GM19240 (cell line): Measurements from ENCODE around the gene EEF1E1.

ENCODE experiments used
- DNase-seq: peaks from one replicate; pipeline ENCODE4 v3.0.0; 2011; ENCODE audit warnings: low spot score; ENCODE audit not compliant: insufficient read length

Gene EEF1E1

DNA sequence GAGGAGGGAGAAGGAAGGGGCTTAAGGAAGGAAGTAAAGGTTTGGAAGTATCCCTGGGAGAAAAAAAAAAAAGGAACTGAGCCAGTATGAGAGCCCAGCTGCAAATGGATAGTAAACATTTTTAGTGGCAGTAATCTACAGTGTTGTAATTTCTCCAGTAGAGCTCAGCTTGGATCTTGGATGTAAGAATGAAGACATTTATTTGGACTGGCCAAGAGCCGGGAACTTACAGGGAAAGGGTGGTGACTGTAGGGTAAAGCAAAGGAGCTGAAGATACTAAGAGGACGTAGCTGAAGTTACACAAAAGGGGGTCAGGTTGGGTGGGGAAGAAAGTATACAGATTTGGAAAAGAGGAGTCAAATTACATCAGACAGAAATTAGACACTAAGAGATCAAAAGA, 13.5 kb downstream of the EEF1E1 start:
- no peak for DNase-seq

DNA sequence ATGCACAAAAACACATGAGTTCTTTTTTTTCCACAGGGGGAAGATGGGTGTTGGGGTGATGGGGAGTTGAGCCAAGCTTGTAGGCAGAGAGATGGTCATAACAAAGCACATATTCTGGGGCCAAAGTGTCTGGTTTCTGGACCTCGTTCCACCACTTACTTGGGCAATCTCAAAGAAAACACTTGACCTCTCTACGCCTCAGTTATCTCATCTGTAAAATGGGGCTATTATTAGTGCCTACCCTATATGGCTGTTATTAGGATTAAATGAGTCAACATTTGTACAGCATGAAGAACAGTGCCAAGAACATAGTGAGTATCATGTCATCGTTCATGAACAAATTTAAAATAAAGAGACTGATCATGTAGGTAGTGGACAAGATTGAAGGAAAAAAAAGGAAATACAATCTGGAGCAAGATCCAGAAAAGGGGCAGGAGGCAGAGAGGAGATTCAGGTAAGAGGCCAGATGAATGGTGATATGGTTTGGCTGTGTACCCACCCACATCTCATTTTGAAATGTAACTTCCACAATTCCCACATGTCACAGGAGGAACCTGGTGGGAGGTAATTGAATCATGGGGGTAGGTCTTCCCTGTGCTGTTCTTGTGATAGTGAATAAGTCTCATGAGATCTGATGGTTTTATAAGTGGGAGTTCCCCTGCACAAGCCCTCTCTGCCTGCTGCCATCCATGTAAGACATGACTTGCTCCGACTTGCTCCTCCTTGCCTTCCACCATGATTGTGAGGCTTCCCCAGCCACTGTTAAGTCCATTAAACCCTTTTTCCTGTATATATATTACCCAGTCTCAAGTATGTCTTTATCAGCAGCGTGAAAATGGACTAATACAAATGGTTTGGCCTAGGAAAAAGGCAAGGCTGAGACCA, 14.2 kb downstream of the EEF1E1 start:
- no peak for DNase-seq

DNA sequence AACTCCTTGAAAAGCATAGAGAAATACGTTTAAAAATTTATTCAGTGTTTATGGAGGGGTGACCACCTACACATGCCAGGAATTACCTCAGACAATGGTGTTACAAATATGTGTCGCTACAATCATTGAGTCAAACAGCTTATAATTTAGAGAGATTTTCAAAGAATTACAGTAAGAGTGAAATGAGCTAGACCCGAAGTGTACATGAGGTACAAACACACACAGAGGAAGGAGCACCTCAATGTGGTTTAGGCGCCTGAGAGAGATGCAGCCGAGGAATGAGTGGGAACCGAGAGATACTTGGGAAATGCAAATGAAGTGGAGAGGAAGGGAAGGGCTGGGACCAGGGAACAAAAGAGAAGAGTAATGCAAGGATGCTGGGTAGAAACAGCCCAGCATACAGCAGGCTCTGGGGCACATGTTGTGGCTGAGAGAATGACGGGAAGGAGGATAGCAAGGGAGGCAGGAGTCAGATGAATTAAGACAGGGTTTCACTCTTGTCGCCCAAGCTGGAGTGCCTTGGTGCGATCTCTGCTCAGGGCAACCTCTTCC, 15.5 kb downstream of the EEF1E1 start:
- DNase-seq = no peak

DNA sequence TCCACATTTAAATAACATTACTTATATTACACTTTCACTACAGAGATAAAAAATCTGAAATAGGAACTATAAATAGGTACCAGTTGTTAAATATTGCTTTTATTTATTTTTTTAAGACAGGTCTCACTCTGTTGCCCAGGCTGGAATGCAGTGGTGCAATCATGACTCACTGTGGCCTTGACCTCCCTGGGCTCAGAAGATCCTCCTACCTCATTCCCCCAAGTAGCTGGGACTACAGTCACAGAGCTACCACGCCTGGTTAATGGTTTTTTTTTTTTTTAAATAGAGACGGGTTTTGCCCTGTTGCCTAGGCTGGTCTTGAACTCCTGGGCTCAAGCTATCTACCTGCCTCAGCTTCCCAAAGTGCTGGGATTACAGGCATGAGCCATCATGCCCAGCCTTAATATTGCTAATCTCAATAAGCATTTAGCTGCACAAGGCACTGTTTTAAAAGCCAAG, 17.3 kb downstream of the EEF1E1 start:
- no peak for DNase-seq

DNA sequence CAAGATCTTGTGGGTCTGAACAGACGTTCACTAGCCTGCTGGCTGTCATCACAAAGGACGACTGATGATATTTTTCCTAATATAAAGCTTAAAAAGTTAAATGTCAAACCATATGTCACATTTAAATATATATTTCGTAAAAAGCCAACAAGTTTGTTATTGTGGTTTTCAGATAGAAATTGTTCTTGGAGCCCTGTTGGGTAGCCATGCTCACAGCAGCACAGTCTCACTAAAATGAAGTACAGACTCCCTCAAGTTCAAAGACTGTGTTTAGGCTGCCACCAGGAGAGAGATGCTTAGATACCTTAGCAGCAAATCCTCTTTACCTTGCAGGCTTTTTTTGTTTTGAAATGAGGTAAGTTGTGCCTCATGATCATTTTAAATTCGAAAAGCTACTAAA, 17.8 kb downstream of the EEF1E1 start:
- DNase-seq = no peak

DNA sequence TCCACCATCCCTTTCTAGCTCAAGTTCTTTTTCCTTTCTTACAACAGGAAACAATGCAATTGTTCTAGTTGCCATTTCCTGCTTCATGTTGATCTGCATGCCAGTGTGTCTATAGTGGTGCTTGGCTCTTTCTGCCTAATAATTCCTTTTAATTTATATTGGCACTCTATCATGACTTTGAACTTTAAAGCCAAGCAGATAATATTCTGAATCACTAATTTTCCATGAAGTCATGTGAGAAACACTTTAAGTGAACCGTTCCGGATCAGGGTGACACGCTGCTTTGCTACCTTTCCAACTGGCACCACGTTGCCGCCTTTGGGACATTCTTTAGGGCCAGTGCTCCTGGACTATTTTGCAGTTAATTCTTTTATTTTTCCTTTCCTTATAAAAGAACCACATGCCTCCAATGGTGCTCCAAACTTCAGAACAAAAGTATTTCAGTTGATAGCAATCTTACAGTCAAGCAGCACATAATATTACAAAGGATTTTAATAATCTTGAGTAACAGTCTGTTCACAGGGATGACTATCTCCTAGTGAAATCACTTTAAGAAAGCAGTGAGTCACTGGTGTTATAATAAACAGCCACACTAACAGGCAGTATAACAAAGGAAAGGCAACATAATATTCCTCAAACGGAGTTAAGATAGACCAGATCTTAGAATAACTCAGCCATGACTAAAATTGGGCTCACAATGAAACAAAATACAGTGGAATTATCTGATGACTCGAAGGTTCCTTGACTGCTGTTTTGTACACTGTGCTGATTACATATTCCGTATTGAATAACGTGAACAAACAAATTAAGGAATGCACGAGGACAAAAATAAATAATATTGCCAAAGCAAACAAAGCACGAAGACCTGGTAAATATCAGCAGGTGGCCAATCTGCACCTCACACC, 19.1 kb downstream of the EEF1E1 start:
- DNase-seq = no peak

DNA sequence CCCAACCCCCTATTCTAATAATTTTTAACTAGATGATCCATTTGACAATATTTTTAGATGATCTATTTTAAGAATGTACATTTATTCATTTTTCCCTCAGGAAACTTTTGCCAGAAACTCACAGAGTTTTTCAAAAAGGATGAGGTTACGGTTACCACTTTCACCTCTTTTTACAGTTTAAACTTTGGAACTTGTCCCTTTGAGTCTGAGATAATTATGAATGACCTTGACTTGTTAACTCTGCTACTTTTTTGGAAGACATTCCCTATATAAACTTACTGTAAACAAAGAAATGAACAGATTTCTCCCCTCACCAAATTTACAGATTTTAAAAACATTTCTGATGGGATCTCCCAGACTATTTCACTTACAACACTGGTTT, 19.8 kb downstream of the EEF1E1 start:
- no peak for DNase-seq

DNA sequence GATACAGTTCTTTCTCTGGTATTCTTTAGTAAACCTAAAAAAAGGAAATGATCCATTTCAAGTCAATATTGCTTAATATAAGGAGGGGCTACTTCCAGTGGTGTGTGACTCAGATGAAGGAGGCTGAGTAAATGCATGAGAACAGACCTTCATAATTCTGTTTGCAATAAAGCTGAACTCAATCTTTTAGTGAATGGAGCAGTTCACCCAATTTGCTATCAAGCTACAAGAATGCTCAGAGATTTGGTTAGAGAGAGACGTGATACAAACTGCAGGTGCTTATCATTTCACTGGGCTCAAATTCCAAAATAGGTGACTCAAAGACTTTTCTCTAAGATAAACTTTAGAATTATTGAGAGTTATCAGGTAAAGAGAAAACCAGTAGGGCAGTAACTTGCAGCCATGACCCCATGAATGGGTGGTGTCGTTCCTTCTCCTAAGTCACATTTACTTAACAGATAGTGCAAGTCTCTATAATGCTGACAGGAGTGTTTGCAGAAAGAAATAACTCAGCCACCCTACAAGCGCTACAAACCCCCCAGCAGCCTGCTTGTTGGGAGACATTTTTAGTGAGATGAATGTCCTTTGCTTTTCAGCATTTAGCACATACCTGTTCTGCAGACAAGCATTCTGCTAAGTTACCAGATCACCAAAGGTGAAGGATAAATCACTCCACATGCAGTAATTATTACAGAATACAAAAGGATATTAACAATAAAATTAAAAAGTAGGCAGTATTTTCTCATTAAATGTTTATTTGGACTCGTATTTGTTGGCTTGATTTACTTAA, 21.8 kb downstream of the EEF1E1 start:
- DNase-seq = no peak

DNA sequence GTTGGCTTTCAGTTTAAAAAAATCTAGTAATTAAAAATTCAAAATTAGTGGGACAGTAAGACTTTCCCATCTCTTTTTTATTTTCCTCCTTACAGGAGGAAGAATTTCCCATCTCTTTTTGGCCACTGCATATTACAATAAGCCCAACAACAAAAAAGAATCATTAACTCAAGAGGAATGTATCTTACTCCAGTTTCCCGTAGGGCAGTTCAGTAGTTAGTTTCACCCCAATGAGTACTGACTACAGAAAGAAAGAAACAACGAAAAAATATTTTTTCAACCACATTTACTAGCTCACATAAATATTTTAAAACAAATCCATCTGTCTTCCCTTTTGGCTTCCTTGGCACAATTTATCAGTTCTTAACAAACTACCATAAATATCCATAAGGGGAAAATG, 23.2 kb downstream of the EEF1E1 start:
- DNase-seq = no peak

DNA sequence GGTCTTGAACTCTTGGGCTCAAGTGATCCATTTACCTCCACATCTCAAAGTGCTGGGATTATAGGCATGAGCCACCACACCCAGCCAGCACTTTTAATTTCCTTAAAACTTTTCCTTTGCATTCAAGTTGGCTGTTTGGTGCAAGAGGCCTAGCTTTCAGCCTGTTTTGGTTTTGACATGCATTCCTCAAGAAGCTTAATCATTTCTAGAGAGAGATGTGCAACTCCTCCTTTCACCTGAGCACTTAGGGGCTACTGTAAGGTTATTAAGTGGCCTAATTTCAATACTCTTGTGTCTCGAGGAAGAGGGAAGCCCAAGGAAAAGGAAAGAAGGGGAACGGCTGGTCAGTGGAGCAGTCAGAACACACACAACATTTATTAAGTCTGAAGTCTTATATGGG, 24.4 kb downstream of the EEF1E1 start:
- no peak for DNase-seq

DNA sequence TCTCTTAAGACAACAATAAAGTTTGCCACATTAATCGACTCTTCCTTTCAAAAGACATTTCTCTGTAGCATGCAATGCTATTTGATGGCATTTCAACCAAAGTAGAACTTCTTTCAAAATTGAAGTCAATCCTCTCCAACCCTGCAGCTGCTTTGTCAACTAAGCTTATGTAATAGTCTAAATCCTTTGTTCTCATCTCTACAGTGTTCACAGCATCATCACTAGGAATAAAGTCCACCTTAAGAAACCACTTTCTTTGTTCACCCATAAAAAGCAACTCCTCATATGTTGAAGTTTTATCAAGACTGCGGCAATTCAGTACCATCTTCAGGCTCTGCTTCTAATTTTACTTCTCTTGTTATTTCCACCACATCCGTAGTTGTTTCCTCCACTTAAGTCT, 26.6 kb downstream of the EEF1E1 start:
- no peak for DNase-seq

DNA sequence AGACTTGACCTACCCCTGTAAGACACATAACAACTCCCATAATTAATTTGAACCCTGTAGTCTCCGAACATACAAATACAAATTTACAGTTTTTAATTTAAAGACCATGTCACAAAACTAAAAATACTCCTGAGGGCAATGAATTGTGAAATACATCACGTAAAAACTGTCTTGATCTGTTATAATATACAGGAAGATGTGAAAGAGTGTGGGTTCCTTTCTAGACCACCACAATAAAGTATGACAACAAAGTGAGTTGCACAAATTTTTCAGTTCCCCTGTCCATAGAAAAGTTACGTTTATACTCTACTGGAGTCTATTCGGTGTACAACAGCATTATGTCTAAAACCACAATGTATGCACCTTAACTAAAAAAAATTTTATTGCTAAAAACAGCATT, 27.2 kb downstream of the EEF1E1 start:
- DNase-seq = no peak

DNA sequence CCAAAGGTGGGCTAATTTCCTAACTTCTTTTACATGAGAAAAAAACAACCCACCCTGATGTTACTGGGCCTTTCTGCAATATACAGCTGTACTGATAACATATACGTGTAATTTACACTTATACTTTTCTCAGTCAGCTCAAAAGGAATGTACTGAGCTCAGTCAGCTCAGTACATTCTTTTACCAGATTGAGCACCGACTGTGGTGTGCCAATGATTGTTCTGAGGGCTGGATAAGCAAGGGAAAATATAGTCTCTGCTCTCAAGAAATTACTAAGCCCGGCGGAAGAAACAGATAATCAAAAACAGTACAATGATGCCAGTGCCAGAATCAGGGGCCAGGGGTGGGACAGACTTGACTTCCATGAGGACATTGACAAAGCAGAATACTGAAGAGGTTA, 28.1 kb downstream of the EEF1E1 start:
- no peak for DNase-seq

DNA sequence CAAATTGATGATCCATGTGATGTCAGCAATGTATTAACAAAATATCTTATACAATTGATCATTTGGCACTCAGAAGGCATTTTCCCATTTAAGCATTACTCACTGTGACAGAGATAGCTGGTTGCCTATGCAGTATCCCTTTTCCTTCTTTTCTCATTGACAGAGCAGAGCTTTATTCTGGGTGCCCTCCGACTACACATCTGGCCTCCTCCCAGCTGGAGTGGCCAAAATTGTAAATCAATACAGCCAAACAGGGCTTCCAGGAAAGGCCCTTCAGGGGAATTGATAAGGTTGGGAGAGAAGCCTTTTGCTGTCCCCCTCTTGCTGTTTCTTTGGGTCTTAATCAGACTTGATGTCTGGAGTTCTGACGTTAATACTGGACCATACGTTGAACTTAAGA, 28.6 kb downstream of the EEF1E1 start:
- no peak for DNase-seq

DNA sequence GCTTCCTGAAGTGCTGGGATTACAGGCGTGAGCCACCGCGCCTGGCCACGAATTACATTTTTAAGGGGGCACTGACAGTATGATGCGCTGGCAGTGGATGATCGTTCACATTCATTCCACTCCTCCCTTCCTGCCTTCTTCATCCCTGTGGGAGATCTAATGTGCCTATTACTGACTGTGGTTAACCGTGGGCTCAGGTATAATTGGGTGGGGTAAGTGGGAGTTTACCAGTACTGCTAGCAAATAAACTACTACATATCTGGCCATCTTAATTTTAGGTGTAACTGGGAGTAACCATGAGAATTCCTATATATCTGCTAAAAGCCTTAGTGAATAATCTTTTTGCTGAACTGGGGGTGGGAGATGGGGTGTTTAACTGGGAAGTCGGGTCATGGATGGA, 31.6 kb downstream of the EEF1E1 start:
- no peak for DNase-seq

DNA sequence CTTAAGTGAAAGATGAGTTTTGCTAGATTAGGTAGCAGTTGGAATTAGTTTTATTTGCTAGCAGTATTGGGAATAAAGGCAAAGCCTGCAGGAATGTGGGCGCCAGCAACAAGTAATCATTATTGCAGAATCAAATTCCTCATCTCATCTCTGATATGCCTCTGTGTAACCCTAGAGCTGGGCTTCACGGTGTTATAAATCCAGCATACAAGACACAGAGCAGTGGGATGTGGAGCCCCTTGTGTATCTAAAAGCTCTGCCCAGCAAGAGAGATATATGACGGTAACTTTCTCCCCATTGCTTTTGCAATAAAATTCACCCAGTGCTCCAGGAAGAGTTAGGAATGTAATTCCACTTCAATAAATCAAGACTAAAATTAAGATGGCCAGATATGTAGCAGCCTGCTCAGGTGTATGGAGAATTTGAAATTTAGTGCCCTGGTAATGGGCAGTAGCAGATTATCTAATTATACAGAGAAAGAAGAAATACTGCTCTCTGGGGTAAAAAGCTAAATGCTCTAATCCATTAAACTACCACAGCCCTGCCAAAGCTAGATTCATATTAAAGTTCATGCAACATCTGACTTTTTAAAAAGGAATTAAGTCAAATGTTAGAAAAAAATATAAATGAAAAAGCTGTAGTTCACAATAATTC, 32.6 kb downstream of the EEF1E1 start:
- DNase-seq = no peak

DNA sequence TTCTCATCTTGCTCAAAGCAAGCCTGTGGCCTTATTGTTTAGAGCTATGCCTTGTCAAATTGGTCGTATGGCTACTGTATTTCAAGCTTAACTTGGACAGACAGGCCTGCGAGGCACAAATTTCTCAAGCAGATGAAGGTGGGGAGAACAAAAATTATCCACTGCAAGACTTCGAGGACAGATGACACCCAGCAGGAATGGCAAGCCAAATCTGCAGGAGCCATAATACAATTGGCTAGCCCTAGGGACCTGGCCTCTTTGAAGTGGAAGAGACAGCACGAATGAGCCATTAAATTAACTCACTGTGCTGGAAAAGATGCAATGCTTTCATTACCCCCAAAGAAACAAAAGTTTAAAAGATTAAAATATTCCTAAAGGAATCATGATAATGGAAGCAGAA, 33.2 kb downstream of the EEF1E1 start:
- DNase-seq = no peak

DNA sequence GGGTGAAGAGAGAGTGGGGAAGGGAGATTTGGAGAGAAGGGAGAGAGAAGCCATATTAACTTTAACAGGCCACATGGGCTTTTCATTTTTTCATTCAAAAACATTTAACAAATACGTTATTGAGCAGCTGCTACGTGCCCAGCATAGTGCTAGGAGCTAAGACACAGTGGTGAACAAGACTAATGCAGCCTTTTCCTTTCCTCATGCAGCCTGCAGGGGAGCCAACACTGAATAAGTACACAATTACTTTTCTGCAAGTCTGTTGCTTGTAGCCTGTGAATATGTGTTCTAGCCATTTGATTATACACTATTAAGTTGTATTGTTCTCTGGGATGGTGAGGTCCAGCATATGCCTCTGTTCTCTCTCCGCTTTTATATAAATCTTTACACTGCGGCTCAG, 36.2 kb downstream of the EEF1E1 start:
- no peak for DNase-seq

DNA sequence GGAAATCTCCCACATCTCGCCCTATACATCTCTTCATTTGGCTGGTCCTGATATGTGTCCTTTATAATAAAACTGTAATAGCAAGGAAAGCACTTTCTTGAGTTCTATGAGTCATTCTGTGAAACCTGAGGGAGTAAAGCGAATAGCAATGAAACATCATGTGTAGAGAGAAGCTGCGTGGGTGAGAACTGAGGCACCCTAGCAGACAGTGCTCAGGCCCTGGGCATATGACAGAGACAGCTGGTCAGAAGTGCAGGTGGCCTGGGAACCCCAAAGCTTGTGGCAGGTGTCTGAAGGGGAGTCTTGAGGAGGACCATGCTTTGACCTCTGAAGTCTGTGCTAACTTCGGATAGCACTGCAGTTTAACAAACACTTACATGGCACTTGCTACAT, 36.8 kb downstream of the EEF1E1 start:
- no peak for DNase-seq

DNA sequence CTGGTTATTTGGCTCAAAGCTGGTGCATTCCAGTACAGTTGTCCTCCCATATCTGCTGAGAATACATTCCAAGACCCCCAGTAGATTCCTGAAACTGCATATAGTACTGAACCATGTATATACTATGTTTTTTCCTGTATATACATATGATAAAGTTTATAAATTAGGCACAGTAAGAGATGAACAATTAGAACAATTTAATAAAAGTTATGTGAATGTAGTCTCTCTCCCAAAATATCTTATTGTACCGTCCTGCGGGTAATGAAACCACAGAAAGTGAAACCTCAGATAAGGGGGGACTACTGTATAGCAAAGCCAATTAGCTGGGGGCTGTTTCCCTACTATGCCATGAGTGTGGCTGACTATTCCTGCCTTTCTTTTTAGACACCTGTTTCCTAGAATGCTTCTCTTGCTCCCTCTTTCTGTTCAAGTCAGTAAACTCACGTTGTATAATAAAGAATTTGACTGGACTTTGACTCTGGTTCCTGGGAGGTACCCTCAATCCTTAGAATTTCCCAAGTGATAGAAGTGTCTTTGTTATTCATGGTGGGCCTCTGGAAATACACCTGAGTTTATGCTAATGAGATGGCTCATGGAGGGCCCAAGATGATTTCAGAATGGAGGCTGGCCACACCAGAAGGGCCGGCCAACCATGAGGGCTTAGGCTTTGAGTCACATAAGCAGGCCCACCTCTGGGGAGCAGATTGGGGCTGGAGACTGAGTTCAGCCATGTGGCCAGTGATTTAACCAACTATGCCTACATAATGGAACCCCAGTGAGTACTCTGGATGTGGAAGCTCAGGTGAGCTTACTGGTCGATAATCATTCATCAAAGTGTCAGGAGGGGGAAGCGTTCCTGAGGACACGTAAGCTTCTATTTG, 37.5 kb downstream of the EEF1E1 start:
- no peak for DNase-seq
